IPS-18c (cell line): ENCODE results near the gene UBALD1.
A peak's percentile ranks its signal among the peaks of the same experiment; 100 is the strongest.

Experiments
- H3K4me3 ChIP-seq: 2 replicates; pipeline ENCODE4 v1.7.0; 2013; ENCODE audit warnings: low read depth, mild to moderate bottlenecking, low read length, moderate library complexity; ENCODE audit not compliant: insufficient read depth
- H3K9me3 ChIP-seq: one replicate; pipeline ENCODE4 v1.6.1; 2013; ENCODE audit warnings: mild to moderate bottlenecking, low read length, moderate library complexity; ENCODE audit not compliant: control insufficient read depth, insufficient read depth

Gene UBALD1

GRCh38 chr16:4608704-4608980 lies 6.0 kb downstream of the UBALD1 start:
- Histone ChIP-seq H3K4me3 (no peak overlapping the region), H3K9me3 (no peaks in the 10 kb centered on the region)

DNA sequence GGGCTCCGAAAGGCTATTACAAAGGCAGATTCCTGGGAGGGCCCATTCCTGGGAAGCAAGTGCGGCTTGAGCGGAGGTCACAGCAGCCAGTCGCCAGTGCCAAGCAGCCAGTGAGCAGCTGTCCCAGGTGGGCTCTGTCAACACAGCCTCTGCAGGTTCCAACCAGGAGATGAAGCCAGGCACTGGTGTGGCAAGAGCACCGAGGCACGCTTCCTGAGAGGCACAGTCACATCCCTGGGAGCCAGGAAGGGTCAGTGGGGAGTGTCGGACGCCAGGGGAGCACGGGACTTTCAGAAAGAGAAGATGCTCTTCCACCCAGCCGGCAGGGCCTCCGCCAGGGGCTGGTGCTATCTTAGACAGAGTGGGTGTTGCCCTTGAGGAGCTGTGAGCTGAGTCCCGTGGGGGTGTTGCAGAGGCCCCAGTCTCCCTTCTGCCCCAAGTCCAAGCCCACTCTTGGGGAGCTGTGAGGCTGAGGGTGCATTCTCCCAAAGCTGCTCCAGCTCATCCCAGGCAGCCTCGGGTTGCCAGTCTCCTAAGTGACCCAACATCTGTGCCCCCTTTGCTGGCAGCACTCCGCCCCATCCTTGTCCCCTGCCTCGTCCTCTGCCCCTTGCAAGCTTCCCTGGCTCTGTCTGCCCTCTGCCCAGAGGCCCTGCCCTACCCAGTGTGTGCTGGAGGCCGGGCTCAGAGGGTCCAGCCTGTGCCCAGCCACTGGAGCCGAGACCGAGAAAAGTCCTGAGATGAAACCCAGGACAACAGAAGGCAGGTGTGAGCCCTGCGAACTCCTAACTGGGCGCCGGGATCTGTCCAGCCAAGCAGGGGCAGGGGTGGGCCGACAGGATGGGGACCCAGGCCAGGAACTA lies 6.6 kb downstream of the UBALD1 start:
- H3K9me3 ChIP-seq: no peaks in the 10 kb centered on the region

DNA sequence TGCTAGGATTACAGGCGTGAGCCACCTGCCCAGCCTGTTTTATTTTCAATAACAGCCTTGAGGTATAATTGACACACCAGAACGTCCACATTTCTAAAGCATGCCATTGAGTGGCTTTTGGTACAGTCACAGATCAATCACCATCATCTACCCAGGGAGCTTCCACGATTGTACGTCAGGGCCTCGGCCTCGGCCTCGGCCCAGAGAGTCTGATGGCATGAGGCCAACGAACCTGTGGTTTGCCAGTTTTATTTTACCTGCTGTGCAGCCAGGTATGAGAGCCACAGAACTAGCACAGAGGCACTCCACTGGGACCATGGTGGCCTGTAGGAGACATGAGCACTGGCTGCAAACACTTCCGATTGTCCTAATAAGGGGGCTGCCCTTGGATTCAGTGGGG lies 8.3 kb downstream of the UBALD1 start:
- H3K4me3 ChIP-seq: no peak overlapping the region
- no peaks in the 10 kb centered on the region for H3K9me3 ChIP-seq

More for the DNA sequence above, 6.6 kb downstream of the UBALD1 start:
- no peak overlapping the region for H3K4me3 ChIP-seq

- H3K9me3 ChIP-seq: no peaks in the 10 kb centered on the region
- no peak overlapping the region for H3K4me3 ChIP-seq
Measured at GRCh38 chr16:4604401-4604800, 10.3 kb downstream of the UBALD1 start.

DNA sequence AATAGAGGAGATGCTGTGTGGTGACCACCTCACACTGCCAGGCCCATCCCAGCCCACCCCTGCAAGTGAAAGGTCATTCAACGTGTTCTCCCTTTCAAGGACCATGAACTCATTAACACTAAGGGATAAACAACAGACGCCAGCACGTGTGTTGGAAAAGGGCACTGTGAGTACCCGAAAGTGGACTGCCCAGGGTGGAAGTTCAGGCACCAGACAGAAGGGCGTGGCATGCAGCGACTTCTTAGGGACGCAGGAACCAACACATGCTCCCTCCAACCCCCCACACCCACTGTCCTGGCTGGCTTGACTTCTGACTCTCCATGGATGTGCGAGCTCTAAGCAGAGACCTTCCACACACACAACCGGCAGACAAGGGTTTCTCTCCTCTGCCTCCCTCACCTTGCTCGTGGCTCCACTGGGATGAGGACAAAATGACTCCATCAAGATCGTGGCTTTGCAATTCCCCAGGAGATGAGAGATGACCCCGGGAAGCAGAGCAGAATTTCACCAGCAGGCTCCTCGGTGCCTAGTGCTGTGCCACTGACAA lies 11.0 kb downstream of the UBALD1 start:
- Histone ChIP-seq H3K4me3 (no peak overlapping the region), H3K9me3 (no peaks in the 10 kb centered on the region)

DNA sequence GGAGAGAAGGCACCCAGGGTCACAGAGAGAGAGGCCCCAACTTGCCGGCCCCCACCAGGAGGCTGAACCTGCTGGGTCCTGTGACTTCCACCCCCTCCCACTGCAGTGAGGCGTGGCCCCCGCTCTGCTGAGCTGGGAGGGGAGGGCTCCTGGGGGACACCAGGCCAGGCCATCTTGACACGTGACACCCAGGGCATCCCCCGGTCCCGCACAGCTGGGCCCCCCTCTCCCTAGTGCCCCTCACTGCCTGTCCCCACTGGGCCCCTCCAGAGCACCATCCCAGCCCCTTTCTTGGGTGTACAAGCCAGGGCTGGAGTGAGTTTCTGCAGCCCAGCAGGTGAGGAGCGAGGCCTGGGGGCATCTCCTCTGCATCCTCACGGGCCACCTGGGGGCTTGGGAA lies 12.4 kb downstream of the UBALD1 start:
- Histone ChIP-seq H3K4me3 (no peak overlapping the region), H3K9me3 (no peaks in the 10 kb centered on the region)

GRCh38 chr16:4601864-4602186 lies 12.9 kb downstream of the UBALD1 start:
- no peaks in the 10 kb centered on the region for H3K9me3 ChIP-seq
- no peak overlapping the region for H3K4me3 ChIP-seq

- Histone ChIP-seq H3K4me3 (no peak overlapping the region), H3K9me3 (no peaks in the 10 kb centered on the region)
Measured at GRCh38 chr16:4601036-4601863, 13.4 kb downstream of the UBALD1 start.

- H3K4me3 ChIP-seq: no peak overlapping the region
- no peaks in the 10 kb centered on the region for H3K9me3 ChIP-seq
Measured at GRCh38 chr16:4599545-4599944, 15.1 kb downstream of the UBALD1 start.

- no peaks in the 10 kb centered on the region for H3K9me3 ChIP-seq
- no peak overlapping the region for H3K4me3 ChIP-seq
Measured at GRCh38 chr16:4599037-4599436, 15.7 kb downstream of the UBALD1 start.

GRCh38 chr16:4597174-4597573 lies 17.5 kb downstream of the UBALD1 start:
- Histone ChIP-seq H3K4me3 (no peak overlapping the region), H3K9me3 (no peaks in the 10 kb centered on the region)

DNA sequence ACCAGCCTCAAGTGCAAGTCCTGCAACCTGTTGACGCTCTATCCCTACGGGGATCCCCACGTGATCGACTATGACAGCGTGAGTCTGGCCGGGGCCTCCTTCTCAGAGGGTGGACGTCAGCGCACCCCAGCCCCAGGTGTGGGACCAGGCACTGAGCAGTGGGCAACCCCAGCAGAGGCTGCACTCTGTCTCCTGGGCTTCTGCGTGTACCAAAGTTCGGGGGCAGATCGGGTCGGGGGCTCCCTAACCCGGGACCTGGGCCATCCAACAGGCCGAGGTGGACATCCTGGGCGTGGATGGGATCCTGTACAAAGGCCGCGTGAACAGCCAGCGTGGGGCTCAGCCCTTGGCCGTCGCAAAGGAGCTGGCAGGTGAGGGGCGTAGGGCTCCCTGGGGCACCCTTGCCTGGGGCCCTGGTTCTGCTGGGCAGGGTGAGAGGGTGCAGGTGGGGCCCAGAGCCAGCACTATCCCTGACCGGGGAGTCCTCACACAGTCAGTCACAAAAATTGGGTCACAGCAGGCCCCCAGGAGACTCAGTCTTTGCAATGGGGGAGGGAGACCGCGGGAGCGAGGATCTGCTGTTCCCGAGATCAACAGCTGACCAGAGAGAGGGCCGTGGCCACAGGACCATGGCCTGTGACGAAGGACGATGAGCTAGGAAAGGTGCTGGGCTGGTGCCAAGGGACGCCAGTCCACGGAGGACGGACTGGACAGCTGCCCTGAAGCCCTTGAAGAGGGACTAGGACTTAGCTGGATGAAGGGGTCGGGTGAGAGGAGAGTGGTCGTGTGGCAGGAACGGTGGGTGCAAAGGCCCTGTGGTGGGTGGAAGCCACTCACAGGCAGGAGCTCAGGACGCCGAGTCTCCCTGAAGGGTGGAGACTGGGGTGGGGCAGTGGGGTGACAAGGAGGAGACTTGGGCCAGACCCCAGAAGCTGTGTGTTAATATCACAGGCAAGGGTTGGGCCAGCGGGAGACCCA lies 20.0 kb downstream of the UBALD1 start:
- H3K9me3 ChIP-seq: no peaks in the 10 kb centered on the region

DNA sequence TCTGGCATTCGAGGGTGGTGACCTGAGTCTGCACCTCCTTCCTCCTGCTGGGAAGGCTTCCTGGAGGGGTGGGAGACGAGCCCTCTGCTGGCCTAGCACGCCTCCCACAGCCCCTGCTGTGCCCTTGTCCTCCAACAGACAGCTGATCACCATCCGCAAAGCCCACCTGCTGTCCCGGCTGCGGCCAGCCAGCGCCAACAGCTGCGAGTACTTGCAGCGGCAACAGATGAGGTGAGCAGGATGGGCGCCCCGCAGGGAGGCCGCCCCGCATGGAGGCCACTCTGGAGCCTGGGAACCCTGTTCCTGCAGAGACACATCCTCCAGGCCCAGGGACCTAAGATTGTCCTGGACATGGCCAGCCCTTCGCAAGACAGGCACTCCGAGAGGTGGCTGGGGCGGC lies 21.6 kb downstream of the UBALD1 start:
- no peaks in the 10 kb centered on the region for H3K9me3 ChIP-seq

More for the DNA sequence above, 20.0 kb downstream of the UBALD1 start:
- H3K4me3 ChIP-seq: no peak overlapping the region

GRCh38 chr16:4591706-4592470 lies 22.8 kb downstream of the UBALD1 start:
- Histone ChIP-seq H3K4me3 (no peak overlapping the region), H3K9me3 (no peaks in the 10 kb centered on the region)

More for the DNA sequence above, 21.6 kb downstream of the UBALD1 start:
- no peak overlapping the region for H3K4me3 ChIP-seq

DNA sequence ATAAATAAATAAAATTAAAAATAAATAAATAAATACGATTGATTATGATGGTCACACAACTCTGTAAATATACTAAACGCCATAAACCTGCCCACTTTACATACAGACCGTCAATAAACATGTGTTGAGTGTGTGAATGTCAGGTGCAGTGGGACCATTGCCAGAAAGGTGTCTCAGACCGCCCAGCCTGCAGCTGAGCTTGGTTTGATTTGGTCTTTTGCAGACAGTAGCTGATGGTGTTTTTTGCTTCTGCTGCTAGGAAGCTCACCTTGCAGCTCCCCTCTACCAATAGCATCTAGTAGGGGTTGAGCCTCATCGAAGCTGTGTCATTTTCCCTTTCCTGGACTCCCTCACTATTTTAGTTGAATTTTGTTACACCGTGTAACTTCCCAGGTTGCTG lies 23.5 kb downstream of the UBALD1 start:
- H3K9me3 ChIP-seq: no peaks in the 10 kb centered on the region
- H3K4me3 ChIP-seq: no peak overlapping the region

- Histone ChIP-seq H3K9me3 (no peaks in the 10 kb centered on the region), H3K4me3 (0 out of 2 replicates have a peak overlapping the region, but pooled peaks have one; percentile 15)
Measured at GRCh38 chr16:4588961-4589360, 25.7 kb downstream of the UBALD1 start.
